Activated T-helper 1 cell treated with Interleukin-2 at 50 U/mL for 16 hours (primary cell): Measurements from ENCODE around the gene PADI4.

Source experiments
- DNase-seq: peaks from one replicate; pipeline ENCODE4 v3.0.0-alpha.2; 2020; ENCODE audit warnings: low read depth

The PADI4 gene

GRCh38 chr1:17307946-17308345 is at the start of gene PADI4:
Gene PADI4, plus strand, starts transcription at chr1:17308197. Its CDS starts 26 bp downstream, at chr1:17308223.
- no peak for DNase-seq

- DNase-seq: no peak
Measured at GRCh38 chr1:17258758-17259130, 49.3 kb upstream of the PADI4 start.

- DNase-seq: no peak
Measured at GRCh38 chr1:17259233-17259873, 48.6 kb upstream of the PADI4 start.

GRCh38 chr1:17260264-17260663 is 47.7 kb upstream of the PADI4 start:
- DNase-seq: no peak

GRCh38 chr1:17260738-17261137 is 47.3 kb upstream of the PADI4 start:
- DNase-seq: no peak

GRCh38 chr1:17263936-17264335 is 44.1 kb upstream of the PADI4 start:
- no peak for DNase-seq

- no peak for DNase-seq
Measured at GRCh38 chr1:17264470-17264869, 43.5 kb upstream of the PADI4 start.

GRCh38 chr1:17265162-17265561 is 42.8 kb upstream of the PADI4 start:
- DNase-seq: no peak

GRCh38 chr1:17265950-17266349 is 42.0 kb upstream of the PADI4 start:
- no peak for DNase-seq

GRCh38 chr1:17270891-17271765 is 36.9 kb upstream of the PADI4 start:
- DNase-seq: no peak

- DNase-seq: no peak
Measured at GRCh38 chr1:17272066-17272465, 35.9 kb upstream of the PADI4 start.

GRCh38 chr1:17272646-17273045 is 35.4 kb upstream of the PADI4 start:
- no peak for DNase-seq

GRCh38 chr1:17273096-17273495 is 34.9 kb upstream of the PADI4 start:
- no peak for DNase-seq

GRCh38 chr1:17274186-17275170 is 33.5 kb upstream of the PADI4 start:
- no peak for DNase-seq

GRCh38 chr1:17276568-17276967 is 31.4 kb upstream of the PADI4 start:
- no peak for DNase-seq

- DNase-seq: no peak
Measured at GRCh38 chr1:17277511-17278159, 30.4 kb upstream of the PADI4 start.

GRCh38 chr1:17278996-17279830 is 28.8 kb upstream of the PADI4 start:
- DNase-seq: no peak

GRCh38 chr1:17280436-17280835 is 27.6 kb upstream of the PADI4 start:
- no peak for DNase-seq

- no peak for DNase-seq
Measured at GRCh38 chr1:17280894-17281293, 27.1 kb upstream of the PADI4 start.

- no peak for DNase-seq
Measured at GRCh38 chr1:17281775-17282181, 26.2 kb upstream of the PADI4 start.

- DNase-seq: no peak
Measured at GRCh38 chr1:17282836-17283235, 25.2 kb upstream of the PADI4 start.
